Hypothalamus (tissue), 51 donors: Measurements from ENCODE around the gene CDK2.

Experiments used
- DNase-seq, 51 donors: peaks; one replicate each; lab custom pipeline; 2025; lab: John Stamatoyannopoulos, UW

CDK2 gene

DNA sequence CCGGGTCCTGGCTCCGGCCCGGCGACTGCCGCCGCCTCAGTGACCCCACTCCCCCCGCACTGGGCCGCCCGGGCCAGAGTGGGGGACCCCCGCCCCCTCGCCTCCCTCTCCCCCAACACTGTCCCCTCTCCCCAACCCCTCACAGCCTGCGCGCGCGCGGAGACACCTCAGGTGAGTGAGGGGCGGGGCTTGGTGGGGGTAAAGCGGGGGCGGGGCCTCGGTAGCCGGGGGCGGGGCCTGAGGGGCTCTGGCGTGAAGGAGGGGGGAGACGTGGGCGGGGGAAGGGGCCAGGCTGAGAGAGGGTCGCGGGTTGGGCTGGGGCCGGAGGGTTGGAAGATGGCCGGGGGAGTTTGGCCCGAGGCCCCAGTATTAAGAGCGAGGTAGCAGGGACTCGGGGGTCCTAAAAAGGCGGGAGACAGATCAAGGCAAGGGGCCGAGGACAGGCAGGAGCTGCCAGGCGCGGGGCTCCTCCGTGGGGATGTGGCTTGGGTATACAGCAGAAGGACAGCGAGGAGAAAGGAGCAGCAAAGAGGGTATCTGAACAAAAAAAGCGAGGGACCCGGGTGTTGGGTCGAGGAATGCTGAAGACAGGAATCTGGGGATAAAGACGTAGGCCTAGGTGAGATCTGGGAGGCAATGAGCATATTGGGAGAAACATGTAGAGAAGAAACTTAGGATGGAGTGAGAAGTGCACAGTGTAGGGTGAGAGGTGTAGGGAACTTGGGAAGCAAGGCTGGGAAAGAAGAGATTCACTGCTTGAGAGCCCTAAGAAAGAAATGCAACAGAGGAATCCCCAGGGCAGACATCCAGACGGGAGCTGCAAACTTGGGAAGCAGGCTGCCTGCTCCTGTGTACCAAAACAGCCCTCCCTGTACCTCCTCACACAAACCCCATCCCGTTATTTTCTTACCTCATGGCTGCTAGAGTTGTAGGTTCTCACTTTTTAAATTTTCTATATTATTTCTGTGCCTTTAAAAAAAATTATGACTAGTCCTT is 41.2 kb downstream of the CDK2 start:
- DNase-seq: peak in 38 of 51 donors; percentile 15 to 76 (median 51)

DNA sequence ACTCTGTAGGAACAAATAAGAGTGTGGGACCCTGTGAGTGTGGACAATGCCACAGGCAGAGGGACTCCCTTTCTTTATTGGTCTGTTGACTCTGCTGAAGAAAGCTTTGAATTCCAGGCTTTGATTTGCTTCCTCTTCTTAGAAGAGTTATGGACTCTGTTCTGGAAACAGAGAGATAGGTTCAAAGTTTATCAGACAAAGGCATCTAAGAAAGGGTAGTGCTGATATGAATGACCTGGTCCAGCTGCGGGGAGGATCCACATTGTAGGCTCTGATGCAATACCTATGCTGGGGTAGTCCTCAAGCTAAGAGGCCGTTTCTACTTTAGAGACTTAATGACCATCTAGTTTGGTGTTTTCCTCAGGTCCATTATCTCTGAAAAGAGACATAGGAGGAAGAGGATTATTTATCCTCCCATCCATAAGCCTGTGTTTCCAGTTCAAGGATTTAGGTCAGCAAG is 43.5 kb downstream of the CDK2 start:
- no peak for DNase-seq

DNA sequence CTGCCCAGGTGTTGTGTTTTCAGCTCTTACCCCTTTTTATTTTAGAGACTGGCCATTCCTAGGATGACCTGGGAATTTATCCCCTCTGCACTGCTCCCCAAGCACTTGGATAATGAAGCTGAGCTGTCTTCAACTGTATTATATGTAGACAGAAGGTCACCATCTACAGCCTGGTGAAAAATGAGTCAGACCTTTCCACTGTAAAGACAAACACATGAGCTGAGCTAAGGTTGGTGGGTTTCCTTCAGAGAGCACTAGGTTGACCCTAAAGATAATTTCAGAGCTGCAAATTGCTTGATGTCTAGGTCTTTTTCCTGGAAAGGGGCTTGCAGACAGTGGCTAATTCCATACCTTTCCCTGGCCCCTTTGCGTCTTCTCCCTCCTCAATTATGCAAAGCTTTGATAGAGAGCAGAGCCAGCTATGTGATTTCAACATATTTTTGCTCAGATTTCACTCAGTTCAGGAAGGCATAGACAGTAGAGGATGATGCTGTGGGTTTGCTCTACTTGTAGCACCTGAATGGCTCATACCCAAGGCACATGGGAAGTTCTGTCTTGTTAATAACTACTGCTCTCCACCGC is 45.0 kb downstream of the CDK2 start:
- no peak for DNase-seq

DNA sequence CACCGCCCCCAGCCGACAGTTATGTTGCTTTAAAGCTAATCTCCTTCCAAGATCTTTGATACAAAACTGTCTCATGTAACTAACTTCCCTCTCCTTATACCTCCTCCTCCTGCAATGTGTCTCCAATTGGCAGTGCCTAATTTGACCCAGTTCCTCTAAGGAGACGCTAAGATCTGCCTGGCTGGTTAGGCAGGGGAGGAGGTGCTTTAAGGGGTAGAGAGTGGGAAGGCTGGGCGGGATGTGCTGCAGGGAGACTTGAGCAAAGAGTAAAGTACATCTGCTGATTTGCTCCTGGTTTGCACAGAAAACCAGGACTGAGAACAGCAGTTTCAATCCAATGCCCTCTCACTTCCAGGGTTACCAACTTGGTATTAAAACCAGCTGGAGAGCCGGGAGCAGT is 46.9 kb downstream of the CDK2 start:
- peak in 3 of 51 donors; percentile 2 to 6 (median 6) for DNase-seq

DNA sequence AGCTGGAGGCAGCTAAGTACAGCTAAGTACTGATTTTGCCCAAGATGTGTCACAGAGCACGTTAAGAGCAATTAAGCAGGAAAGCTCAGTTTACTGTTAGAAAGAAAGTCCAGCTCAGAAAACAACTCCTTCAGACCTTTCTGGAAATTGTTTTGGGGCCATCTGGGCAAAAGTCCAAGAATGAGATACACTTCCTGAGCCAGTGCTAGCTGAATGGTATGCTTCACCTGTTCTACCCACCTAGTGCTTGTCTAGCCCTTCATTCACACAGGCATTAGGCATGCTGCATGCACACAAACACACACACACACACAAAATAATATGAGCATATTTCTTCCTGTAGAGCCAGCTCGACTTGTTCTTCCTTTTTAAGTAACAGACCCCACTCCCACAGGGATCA is 47.6 kb downstream of the CDK2 start:
- no peak for DNase-seq

DNA sequence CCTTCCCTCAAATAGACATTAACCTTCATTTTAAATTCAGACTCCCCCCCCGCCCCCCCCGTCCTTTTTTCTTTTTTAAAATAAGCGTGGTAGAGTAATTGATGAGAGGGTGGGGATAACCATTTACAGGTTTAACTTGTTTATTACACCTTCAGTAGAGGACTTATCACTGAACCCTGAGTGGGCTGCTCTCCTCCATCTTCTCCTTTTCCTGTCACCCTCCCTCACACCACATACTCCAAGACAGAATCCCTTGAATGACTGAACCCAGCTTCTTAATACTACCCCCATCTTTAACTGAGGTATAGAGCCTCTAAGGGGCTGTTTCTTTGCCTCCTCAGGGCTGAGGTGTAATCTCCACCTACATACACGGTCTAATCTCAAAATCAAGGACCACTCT is 50.6 kb downstream of the CDK2 start:
- DNase-seq: no peak

DNA sequence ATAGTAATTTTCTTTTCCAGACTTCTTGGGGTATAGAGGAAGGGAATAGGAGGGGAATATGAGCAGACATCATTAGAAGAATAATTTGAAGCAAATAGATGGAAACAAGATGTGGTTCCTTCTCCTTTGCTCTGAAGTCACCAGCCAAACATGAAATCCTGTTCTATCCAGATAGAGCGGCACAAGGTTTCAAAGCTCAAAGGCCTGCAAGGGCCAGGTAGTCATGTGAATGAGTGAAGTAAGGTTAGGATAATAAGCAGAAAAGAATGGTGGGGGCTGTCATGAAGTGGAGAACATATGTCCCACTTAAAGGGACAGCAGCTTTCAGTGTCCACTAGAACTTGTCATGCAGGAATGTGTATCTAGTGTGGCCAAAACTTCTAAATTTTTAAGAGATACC is 51.7 kb downstream of the CDK2 start:
- DNase-seq: no peak

DNA sequence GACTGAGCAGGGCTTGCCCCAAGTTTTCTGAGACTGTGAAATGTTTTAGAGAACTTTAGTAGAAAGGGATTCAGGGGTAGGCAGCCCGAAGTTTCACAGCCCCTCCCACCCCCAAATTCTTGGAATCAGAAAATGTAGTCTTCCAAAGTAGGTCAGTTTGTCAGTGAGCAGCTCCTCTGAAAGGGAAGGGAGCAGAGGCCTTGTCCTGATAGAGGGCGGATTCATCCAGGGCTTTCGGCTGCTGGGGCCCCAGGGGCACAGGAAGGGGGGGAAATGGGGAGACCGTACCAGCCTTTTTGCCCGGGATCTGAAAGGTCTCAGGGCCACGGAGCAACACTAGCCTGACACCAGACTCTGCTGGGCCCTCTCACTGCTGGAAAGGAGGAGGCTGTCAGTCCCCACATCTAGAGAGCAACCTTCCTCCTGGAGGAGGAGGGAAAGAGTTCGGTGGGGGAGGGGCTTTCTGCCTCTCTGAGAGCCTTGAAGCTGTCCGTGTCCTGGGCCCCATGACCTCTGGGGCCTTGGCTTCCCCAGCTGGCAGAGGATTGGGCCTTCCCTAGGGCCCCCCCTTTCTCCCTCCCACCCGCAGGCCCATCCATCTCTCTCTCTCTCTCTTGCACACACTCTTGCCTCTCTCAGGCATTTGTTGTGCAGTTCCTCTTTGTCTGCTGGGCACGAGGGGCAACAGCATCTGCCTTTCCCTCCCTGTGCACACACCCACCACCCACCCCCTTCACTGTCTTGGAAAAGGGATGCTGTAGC is 54.0 kb downstream of the CDK2 start, which contains the start of gene IKZF4:
TSS of gene IKZF4 (plus strand) at position 621 of the 762 bp plus-strand sequence. CDS start 451 bp downstream, outside the sequence.
- peak in 29 of 51 donors; percentile 9 to 60 (median 24) for DNase-seq

DNA sequence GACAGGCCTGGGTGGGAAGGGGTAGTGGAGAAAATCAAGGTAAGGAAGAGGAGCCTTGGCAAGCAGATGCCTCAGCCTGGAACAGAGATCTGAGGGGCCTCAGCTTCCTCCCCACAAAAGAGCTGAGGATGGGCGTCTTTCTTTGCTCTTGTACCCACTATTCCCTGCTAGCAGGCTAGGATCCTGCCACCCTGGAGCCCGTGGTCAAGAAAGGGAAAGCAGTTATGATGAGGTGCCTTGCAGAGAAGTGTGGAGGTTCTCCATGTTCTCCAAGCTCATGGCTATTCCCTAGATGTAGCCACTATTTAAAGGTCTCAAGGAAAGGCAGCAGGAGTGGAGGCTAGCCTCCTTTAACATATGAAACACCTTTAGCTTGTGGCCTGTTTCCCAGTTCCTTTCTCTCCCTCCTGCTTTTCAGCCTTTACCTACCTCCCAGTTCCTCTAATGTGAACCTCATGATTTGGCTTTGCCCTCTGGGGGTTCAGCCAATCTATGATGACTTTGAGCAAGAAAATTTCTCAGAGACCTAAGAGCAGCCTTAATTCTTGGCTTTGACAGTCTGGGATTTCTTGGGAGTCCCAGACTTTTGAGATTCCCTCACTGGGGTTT is 55.4 kb downstream of the CDK2 start:
- peak in 4 of 51 donors; percentile 12 to 39 (median 16) for DNase-seq
